GM06990 (cell line): Measurements from ENCODE around the gene CAMTA1.

Source experiments
- DNase-seq: peaks from one replicate; pipeline ENCODE4 v3.0.0-alpha.2; 2011; ENCODE audit not compliant: insufficient read length; ENCODE audit errors: extremely low read depth
- H3K27me3 ChIP-seq: replicated peaks from 2 replicates; pipeline ENCODE4 v1.6.0; 2011; ENCODE audit warnings: low read length; ENCODE audit not compliant: control insufficient read depth, insufficient read depth
- H3K36me3 ChIP-seq: 2 replicates; pipeline ENCODE4 v1.5.1; 2011; ENCODE audit warnings: low read length; ENCODE audit not compliant: control insufficient read depth, insufficient read depth
- H3K4me3 ChIP-seq: replicated peaks from 2 replicates; pipeline ENCODE4 v1.5.1; 2011; ENCODE audit warnings: low read depth, mild to moderate bottlenecking, control low read depth, low read length
- TF ChIP-seq, protein P1 (sequence below): IDR thresholded peaks from 2 replicates; pipeline ENCODE4 v1.5.1; 2011; ENCODE audit warnings: low read length, control low read depth, mild to moderate bottlenecking, inconsistent platforms; ENCODE audit not compliant: insufficient read depth, poor library complexity, severe bottlenecking

CAMTA1 gene

DNA sequence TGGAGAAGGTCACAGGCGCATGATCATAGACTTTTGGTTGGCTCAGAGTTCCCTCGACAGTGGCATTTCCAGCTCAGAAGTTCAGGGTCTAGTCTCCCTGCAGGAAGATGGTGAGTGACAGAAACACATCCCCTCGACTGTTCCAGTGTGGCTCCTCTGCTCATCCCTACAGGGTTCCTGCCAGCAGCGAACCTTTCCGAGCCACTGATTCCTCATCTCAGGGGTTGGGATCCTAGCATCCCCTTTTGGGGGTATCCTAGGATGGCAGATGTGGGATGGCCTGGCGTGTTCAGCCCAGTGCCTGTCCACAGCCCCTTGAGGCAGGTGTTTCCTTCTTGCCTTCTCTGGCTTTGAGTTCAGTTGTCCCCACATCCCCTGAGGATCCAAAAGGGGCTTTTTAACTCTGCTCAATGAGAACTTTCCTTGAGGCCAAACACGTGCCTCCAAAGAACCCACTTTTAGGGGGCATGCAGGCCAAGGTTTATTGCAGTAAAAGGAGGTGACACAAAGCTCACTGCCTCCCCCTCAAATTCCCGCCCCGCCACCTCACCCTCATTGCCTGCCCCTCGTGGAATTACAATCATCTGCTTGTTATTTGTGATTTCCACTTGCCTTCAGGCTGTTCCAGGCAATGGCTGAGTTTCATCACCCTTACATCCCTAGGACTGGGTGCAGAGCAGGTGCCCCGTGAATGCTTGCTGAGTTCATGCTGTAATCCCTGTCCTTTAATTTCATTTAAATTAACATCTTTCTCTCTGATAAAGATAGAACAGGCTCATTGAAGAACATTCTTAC is 440.7 kb downstream of the CAMTA1 start:
- no peak for DNase-seq
- H3K36me3 ChIP-seq, result no peaks in the 10 kb centered on the region
- no peak overlapping the region for H3K4me3 ChIP-seq
- no peaks in the 10 kb centered on the region; the same call in 1 of the 2 replicates for H3K27me3 ChIP-seq
- TF ChIP-seq, protein P1, sequence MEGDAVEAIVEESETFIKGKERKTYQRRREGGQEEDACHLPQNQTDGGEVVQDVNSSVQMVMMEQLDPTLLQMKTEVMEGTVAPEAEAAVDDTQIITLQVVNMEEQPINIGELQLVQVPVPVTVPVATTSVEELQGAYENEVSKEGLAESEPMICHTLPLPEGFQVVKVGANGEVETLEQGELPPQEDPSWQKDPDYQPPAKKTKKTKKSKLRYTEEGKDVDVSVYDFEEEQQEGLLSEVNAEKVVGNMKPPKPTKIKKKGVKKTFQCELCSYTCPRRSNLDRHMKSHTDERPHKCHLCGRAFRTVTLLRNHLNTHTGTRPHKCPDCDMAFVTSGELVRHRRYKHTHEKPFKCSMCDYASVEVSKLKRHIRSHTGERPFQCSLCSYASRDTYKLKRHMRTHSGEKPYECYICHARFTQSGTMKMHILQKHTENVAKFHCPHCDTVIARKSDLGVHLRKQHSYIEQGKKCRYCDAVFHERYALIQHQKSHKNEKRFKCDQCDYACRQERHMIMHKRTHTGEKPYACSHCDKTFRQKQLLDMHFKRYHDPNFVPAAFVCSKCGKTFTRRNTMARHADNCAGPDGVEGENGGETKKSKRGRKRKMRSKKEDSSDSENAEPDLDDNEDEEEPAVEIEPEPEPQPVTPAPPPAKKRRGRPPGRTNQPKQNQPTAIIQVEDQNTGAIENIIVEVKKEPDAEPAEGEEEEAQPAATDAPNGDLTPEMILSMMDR, result no peak

DNA sequence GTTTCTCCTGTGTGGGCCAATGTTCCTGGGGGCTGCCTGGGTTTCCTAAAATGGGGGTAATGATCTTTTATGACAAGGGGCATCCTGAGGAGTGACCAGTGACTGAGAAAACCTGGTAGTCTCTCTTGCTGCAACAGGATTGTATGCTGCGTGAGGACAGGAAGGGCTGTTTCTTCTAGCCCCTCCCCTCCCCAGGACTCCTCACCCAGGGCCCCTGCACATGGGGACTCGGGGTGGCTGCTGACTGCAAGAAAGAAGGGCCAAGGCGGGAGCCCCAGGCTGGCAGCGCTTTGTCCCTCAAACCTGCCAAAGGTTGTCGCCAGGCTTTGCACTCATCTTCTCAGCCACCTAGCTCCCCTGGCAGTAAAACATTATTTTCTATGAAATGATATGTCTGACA is 442.4 kb downstream of the CAMTA1 start:
- Histone ChIP-seq H3K36me3 (no peaks in the 10 kb centered on the region), H3K27me3 (no peaks in the 10 kb centered on the region; the same call in 1 of the 2 replicates), H3K4me3 (no peak overlapping the region)
- DNase-seq, result no peak
- TF ChIP-seq, protein P1, result no peak

DNA sequence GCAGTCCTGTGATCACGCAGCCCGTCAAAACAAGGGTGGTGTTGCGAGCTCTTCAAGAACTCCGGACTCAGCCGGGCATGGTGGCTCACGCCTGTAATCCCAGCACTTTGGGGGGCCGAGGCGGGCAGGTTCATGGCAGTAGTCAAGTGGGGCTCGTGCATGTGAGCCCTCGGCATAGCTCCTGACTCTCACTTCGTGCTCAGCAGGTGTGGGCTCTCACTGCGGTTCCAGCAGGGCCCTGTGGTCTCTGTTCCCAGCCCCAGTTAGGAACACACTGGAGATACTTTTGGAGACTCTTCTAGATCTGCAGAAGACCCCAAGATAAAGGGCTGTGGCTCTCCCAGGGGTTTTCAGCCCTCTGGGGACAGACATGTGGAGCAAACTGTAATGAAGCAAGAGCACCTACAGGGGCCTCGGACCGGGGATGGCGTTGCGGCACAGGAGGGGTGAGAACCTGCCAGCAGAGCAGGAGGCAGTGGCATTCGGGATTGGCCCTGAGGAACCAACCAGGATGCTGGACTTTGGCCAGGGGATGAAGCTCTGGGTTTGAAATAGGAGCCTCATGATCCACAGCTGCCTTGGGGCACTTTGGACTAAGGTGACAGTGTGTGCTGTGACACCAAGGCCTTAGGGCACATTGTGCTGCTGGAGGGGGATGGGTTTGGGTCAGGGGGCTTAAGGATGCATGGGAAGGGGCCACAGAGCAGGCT is 443.2 kb downstream of the CAMTA1 start:
- no peak for DNase-seq
- H3K27me3 ChIP-seq, result no peaks in the 10 kb centered on the region; the same call in 1 of the 2 replicates
- H3K4me3 ChIP-seq, result no peak overlapping the region
- no peaks in the 10 kb centered on the region for H3K36me3 ChIP-seq
- TF ChIP-seq, protein P1, result no peak

DNA sequence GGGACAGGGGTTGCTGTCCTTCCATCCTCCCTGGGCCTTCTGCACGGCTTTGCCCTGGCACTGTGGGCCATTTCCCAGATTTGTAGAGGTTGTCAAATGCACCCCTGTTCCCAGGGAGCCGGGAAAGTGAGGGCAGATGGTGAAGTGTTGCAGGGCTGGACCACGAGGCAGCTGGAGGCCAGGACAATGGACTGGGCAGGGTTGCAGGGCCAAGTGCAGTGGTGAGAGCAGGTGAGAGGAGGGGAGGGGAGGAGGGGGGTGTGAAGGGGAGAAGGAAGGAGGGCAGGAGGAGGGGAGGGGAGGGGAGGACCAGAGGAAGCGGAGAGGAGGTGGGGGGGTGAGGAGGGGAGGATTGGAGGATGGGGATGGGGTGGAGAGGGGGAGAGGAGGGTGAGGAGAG is 443.9 kb downstream of the CAMTA1 start:
- no peaks in the 10 kb centered on the region; the same call in 1 of the 2 replicates for H3K27me3 ChIP-seq
- no peaks in the 10 kb centered on the region for H3K36me3 ChIP-seq
- H3K4me3 ChIP-seq, result no peak overlapping the region
- DNase-seq, result no peak
- TF ChIP-seq, protein P1, result no peak

DNA sequence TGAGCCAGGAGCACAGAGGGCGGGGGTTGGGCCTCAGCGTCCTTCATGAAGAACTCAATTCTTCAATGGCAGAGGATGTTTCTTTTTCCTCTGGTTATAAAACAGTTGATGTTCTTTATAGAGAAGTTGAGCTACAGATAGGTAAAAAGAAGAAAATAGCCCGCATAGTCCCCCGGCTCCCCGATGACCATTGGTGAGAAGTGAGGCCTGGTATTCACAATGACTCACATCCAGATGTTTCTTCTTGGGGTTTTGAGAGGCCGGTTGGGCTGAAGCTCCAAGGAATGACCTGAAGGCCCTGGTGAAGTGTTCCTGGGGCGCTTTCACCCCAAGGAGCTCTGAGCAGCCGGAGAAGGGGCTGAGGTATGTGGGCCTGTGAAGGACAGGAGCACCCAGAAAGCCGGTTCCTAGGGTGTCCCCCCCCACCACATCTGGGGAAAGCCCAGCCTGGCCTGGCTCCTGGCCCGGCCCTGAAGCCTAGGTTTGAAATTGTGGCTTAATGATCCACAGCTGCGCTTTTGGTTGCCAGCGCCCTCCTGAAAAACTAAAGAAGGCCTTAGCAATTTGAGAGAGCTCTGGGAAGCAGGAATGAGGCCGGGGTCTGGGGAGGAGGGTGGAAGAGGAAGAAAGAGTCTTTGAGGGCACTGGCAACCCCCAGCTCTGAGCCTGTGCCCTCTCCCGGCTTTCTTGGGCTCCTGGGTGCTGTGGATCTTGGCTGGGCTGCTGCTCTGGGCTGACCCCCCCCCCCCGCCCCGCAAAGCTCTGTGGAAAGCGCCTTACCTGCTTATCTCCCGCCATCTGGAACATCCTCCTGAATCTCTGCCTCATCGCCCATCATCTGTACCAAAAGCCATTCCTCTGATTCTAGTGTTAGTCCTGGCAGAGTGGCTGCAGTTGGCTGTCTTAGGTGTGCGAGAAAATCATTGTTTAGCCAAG is 444.7 kb downstream of the CAMTA1 start:
- TF ChIP-seq, protein P1, result no peak
- no peak for DNase-seq
- Histone ChIP-seq H3K4me3 (no peak overlapping the region), H3K27me3 (no peaks in the 10 kb centered on the region; the same call in 1 of the 2 replicates), H3K36me3 (no peaks in the 10 kb centered on the region)
